OCI-LY3 (cell line): ENCODE data around the gene SUN3.

Source experiments
- CTCF ChIP-seq: fragments of 200-600, 300-600 bp; sonication (generic); IDR thresholded peaks from 2 replicates; pipeline ENCODE4 v1.5.1; 2014; ENCODE audit warnings: antibody characterized with exemption, low read length, low read depth
- EZH2phosphoT487 ChIP-seq: fragments of 200-600 bp; shearing (Covaris generic); IDR thresholded peaks from 2 replicates; pipeline ENCODE4 v1.6.1; 2018; ENCODE audit warnings: antibody characterized with exemption, mixed run types, low read depth

GRCh38 chr7:47950714-47951113, 78.2 kb downstream of the SUN3 start:
- TF ChIP-seq EZH2phosphoT487: no peak
- TF ChIP-seq CTCF: no peak
